Panc1 (cell line): Measurements from ENCODE around the gene TMEM222. TPM values are rescaled to one million over a fixed set of nuclear protein-coding genes. Genes with fewer than 3 reads are reported as not detected.

ENCODE experiments used
- ATAC-seq: fragments of 200-7000 bp; cut with Tn5 transposase; 2 replicates; pipeline ENCODE4 v1.9.1; 2020; ENCODE audit warnings: mild to moderate bottlenecking, moderate library complexity
- BruUV-seq: library from RNA; stranded (reverse); fragments of 400-500 nt; replicated peaks from 2 replicates; lab custom pipeline; 2021; lab: Mats Ljungman, UMichigan
- CTCF ChIA-PET: fragments of 300-600 bp; sonication (Branson Sonifier 250); formaldehyde crosslinking; loops from one replicate; lab custom pipeline; 2022; ENCODE audit warnings: antibody characterized with exemption; lab: Charles Lee
- POLR2A ChIA-PET: fragments of 300-600 bp; sonication (Branson Sonifier 250); formaldehyde crosslinking; loops from one replicate; lab custom pipeline; 2022; ENCODE audit warnings: antibody characterized with exemption; lab: Charles Lee
- DNase-seq: peaks from one replicate; pipeline ENCODE4 v3.0.0-alpha.2; 2010; ENCODE audit warnings: low read depth, low spot score
- H3K27ac ChIP-seq: 2 replicates; pipeline ENCODE4 v1.5.1; 2011; ENCODE audit warnings: mild to moderate bottlenecking, low read length, inconsistent platforms
- H3K27me3 ChIP-seq: fragments of 200-500 bp; sonication (Bioruptor generic); 2 replicates; pipeline ENCODE4 v1.6.0; 2014; ENCODE audit warnings: low read length, inconsistent platforms; ENCODE audit not compliant: control insufficient read depth, insufficient read depth
- H3K36me3 ChIP-seq: fragments of 200-500 bp; sonication (Bioruptor generic); 2 replicates; pipeline ENCODE4 v1.5.1; 2014; ENCODE audit warnings: inconsistent platforms, mild to moderate bottlenecking, low read length, moderate library complexity; ENCODE audit not compliant: control insufficient read depth, insufficient read depth
- H3K4me1 ChIP-seq: 2 replicates; pipeline ENCODE4 v1.5.1; 2011; ENCODE audit warnings: inconsistent platforms, mild to moderate bottlenecking, low read length, moderate library complexity; ENCODE audit not compliant: control insufficient read depth, insufficient read depth
- H3K4me3 ChIP-seq, 2 experiments: 2 replicates each; pipeline ENCODE4 v1.5.1; 2011 to 2012; ENCODE audit warnings: low read depth in 2 of 2, low read length in 2 of 2, mild to moderate bottlenecking in 2 of 2, inconsistent platforms in 1 of 2, moderate library complexity in 1 of 2
- H3K9me3 ChIP-seq: fragments of 200-500 bp; sonication (Bioruptor generic); 2 replicates; pipeline ENCODE4 v1.5.1; 2014; ENCODE audit warnings: low read depth, mild to moderate bottlenecking, inconsistent platforms, low read length, moderate library complexity; ENCODE audit not compliant: control insufficient read depth, insufficient read depth
- POLR2AphosphoS5 ChIP-seq: IDR thresholded peaks from 2 replicates; pipeline ENCODE4 v1.6.1; 2012; ENCODE audit warnings: mild to moderate bottlenecking, low read depth, low read length, moderate library complexity
- SIN3A ChIP-seq: IDR thresholded peaks from 2 replicates; pipeline ENCODE4 v1.6.1; 2012; ENCODE audit warnings: low read depth, mild to moderate bottlenecking, low read length, moderate library complexity, borderline replicate concordance; ENCODE audit not compliant: insufficient read depth
- TCF7L2 ChIP-seq: IDR thresholded peaks from 2 replicates; pipeline ENCODE4 v1.6.1; 2011; ENCODE audit warnings: mild to moderate bottlenecking, low read depth, low read length, inconsistent platforms
- in situ Hi-C: cut with HindIII; loops from 2 replicates; pipeline ENCODE4 v1.10.0; 2016; ENCODE audit warnings: low sequenced_read_pairs, low pct_unique_long_range_greater_than_20kb
- intact Hi-C: fragments of 100-400 bp; cut with micrococcal nuclease; formaldehyde crosslinking; loops from one replicate; pipeline ENCODE4 v1.10.0; 2022; ENCODE audit not compliant: unreplicated experiment
- total RNA-seq: library from RNA; stranded (reverse); gene quantifications from one replicate; pipeline ENCODE4 v1.2.1, GENCODE V29; 2021; ENCODE audit not compliant: unreplicated experiment
- TF ChIP-seq, protein P1 (sequence below): fragments of 450-650 bp; IDR thresholded peaks from 2 replicates; pipeline ENCODE4 v1.5.1; 2017; ENCODE audit warnings: mild to moderate bottlenecking
- TF ChIP-seq, protein P2 (sequence below), 2 experiments: IDR thresholded peaks; 2 replicates each; pipeline ENCODE4 v1.6.1; 2011 to 2012; ENCODE audit warnings: low read depth in 2 of 2, control low read depth in 1 of 2, low read length in 1 of 2, mild to moderate bottlenecking in 1 of 2, moderate library complexity in 1 of 2; ENCODE audit not compliant: insufficient read depth in 1 of 2

The TMEM222 gene
- total RNA-seq, 1 experiment from 2014 or later = 55.3 TPM

DNA sequence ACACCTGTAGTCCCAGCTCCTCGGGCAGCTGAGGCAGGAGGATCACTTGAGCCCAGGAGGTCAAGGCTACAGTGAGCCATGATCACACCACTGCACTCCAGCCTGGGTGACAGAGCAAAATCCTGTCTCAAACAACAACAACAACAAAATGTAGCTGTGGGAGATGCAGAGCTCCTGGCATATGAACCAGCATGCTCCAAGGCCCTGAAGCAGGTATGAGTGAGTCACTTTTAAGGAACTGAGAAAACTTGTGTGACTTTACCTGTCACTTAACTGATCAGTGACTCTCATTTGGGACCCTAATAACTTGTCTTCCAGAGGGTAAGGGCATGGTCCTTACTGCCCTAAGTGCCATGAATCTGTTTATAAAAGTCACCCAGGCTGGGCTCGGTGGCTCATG is 19.4 kb upstream of the TMEM222 start:
- DNase-seq = no peak
- no peak for ATAC-seq
- no peak for TF ChIP-seq TCF7L2
- TF ChIP-seq, protein P1, sequence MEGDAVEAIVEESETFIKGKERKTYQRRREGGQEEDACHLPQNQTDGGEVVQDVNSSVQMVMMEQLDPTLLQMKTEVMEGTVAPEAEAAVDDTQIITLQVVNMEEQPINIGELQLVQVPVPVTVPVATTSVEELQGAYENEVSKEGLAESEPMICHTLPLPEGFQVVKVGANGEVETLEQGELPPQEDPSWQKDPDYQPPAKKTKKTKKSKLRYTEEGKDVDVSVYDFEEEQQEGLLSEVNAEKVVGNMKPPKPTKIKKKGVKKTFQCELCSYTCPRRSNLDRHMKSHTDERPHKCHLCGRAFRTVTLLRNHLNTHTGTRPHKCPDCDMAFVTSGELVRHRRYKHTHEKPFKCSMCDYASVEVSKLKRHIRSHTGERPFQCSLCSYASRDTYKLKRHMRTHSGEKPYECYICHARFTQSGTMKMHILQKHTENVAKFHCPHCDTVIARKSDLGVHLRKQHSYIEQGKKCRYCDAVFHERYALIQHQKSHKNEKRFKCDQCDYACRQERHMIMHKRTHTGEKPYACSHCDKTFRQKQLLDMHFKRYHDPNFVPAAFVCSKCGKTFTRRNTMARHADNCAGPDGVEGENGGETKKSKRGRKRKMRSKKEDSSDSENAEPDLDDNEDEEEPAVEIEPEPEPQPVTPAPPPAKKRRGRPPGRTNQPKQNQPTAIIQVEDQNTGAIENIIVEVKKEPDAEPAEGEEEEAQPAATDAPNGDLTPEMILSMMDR = no peak
- TF ChIP-seq, protein P2, sequence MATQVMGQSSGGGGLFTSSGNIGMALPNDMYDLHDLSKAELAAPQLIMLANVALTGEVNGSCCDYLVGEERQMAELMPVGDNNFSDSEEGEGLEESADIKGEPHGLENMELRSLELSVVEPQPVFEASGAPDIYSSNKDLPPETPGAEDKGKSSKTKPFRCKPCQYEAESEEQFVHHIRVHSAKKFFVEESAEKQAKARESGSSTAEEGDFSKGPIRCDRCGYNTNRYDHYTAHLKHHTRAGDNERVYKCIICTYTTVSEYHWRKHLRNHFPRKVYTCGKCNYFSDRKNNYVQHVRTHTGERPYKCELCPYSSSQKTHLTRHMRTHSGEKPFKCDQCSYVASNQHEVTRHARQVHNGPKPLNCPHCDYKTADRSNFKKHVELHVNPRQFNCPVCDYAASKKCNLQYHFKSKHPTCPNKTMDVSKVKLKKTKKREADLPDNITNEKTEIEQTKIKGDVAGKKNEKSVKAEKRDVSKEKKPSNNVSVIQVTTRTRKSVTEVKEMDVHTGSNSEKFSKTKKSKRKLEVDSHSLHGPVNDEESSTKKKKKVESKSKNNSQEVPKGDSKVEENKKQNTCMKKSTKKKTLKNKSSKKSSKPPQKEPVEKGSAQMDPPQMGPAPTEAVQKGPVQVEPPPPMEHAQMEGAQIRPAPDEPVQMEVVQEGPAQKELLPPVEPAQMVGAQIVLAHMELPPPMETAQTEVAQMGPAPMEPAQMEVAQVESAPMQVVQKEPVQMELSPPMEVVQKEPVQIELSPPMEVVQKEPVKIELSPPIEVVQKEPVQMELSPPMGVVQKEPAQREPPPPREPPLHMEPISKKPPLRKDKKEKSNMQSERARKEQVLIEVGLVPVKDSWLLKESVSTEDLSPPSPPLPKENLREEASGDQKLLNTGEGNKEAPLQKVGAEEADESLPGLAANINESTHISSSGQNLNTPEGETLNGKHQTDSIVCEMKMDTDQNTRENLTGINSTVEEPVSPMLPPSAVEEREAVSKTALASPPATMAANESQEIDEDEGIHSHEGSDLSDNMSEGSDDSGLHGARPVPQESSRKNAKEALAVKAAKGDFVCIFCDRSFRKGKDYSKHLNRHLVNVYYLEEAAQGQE (IDR thresholded peaks at IDR 0.05; ENCODE audit: insufficient read depth in 1 of 2, low read depth in 2 of 2, low read length in 1 of 2) = no peak
- no peak for TF ChIP-seq SIN3A
- TF ChIP-seq POLR2AphosphoS5 = no peak
- intact Hi-C loops (no loop called here), in situ Hi-C loops (no loop called here)
- peaks cover 6% of the 10 kb centered on the region; the same call in 1 of the 2 replicates for H3K36me3 ChIP-seq
- H3K9me3 ChIP-seq = no peaks in the 10 kb centered on the region
- ChIA-PET CTCF (interaction anchor here (0.6 to 1.3 kb wide), 5 partner anchors 30 to 335 kb away, joined by 3 to 10 read pairs (median 4); no protein-coding TSS in a partner anchor), POLR2A (interaction anchor here (0.7 kb wide), 1 partner anchor 85 kb away, joined by 7 read pairs; no protein-coding TSS in a partner anchor)
- H3K4me3 ChIP-seq = no peak overlapping the region
- peaks cover 2% of the 10 kb centered on the region; the same call in 1 of the 2 replicates for H3K4me1 ChIP-seq
- H3K27ac ChIP-seq = no peak overlapping the region
- BruUV-seq = no TSS peak
- no peaks in the 10 kb centered on the region for H3K27me3 ChIP-seq

DNA sequence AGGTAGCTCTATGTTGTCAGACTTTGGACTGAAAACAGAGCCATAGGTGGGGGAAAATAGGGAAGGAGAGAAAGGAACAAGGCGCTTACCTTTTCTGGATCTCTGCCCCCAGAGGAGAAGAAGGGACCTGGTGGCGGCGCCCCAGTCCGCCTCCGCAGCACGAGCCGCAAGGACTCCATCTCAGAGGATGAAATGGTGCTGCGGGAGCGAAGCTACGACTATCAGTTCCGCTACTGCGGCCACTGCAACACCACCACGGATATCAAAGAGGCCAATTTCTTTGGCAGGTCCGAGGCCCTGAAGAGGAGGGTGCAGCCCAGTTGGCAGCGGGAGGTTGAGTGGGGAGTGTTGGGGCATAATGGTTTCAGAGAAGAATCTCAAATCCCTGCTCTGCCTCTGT is 18.5 kb upstream of the TMEM222 start:
- Histone ChIP-seq H3K9me3 (no peaks in the 10 kb centered on the region), H3K27me3 (no peaks in the 10 kb centered on the region), H3K4me1 (peaks cover 2% of the 10 kb centered on the region; the same call in 1 of the 2 replicates), H3K4me3 (no peak overlapping the region), H3K27ac (no peak overlapping the region), H3K36me3 (peaks cover under 1% of the 10 kb centered on the region; the same call in 1 of the 2 replicates)
- no peak for TF ChIP-seq TCF7L2
- TF ChIP-seq, protein P2 (IDR thresholded peaks at IDR 0.05; ENCODE audit: insufficient read depth in 1 of 2, low read depth in 2 of 2, low read length in 1 of 2) = no peak
- TF ChIP-seq, protein P1 = no peak
- TF ChIP-seq SIN3A = no peak
- TF ChIP-seq POLR2AphosphoS5 = no peak
- ChIA-PET CTCF (interaction anchor here (0.6 kb wide), 1 partner anchor 62 kb away, joined by 5 read pairs; no protein-coding TSS in a partner anchor), POLR2A (no interaction called here)
- DNase-seq (no peak), ATAC-seq (no peak)
- in situ Hi-C loops (no loop called here), intact Hi-C loops (no loop called here)
- BruUV-seq = no TSS peak
